Measurements from ENCODE around the gene DAB2.

DNA sequence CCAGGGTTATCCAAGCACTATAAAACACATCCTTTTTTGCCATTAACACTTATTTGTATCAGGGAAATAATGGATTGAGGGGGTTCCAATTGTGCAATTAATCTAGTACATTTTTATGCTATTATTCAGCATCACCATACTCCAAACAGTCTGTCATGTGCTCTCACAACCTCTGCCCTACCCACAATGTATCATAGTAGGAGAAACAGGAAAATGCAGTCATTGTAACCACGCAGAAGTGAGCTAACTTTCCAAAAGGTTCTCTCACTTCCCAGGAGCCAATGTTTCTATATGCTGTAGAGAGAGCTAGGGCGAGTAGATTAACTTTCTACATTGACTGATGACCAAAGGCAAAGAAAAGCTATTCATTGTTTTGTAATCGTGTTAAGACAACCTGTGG is 29.8 kb downstream of the DAB2 start:
- TF ChIP-seq, protein P1, sequence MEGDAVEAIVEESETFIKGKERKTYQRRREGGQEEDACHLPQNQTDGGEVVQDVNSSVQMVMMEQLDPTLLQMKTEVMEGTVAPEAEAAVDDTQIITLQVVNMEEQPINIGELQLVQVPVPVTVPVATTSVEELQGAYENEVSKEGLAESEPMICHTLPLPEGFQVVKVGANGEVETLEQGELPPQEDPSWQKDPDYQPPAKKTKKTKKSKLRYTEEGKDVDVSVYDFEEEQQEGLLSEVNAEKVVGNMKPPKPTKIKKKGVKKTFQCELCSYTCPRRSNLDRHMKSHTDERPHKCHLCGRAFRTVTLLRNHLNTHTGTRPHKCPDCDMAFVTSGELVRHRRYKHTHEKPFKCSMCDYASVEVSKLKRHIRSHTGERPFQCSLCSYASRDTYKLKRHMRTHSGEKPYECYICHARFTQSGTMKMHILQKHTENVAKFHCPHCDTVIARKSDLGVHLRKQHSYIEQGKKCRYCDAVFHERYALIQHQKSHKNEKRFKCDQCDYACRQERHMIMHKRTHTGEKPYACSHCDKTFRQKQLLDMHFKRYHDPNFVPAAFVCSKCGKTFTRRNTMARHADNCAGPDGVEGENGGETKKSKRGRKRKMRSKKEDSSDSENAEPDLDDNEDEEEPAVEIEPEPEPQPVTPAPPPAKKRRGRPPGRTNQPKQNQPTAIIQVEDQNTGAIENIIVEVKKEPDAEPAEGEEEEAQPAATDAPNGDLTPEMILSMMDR (IDR thresholded peaks at IDR 0.05 in 4 of 5, conservative IDR thresholded peaks at IDR 0.05 in 1 of 5) = no peak
- no peak for TF ChIP-seq POLR2A (IDR thresholded peaks at IDR 0.05)

Measured in gastrocnemius medialis (tissue), 4 donors.